HuH-7.5 (cell line): ENCODE data around the gene RTL1.

ENCODE experiments used
- DNase-seq: peaks from one replicate; pipeline ENCODE4 v3.0.0; 2011; ENCODE audit warnings: low spot score

RTL1 gene

GRCh38 chr14:100903672-100904185 lies at the start of gene RTL1:
TSS of gene RTL1 (minus strand) at chr14:100903722. CDS start at chr14:100884788, 18,934 bp downstream.
- DNase-seq, result no peak

- DNase-seq, result no peak
Measured at GRCh38 chr14:100950024-100950423, 46.5 kb upstream of the RTL1 start.

GRCh38 chr14:100944052-100944451 lies 40.5 kb upstream of the RTL1 start:
- no peak for DNase-seq

DNA sequence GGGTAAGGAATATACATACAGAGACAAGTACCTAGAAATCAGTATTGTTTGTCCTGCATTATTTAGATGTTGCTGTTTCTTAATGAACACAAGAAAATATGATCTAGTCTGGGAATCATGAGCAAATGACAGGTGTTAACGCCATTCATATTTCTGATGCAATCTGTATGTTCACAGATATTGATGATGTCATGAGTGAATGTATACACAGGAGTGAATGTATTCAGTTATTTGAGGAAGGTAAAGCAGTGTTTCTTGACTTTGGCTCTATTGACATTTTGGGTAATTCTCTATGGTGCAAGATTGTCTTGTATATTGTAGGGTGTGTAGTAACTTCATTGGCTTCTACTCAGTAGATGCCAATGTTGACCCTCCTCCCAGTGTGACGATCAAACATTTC lies 26.7 kb upstream of the RTL1 start:
- no peak for DNase-seq

DNA sequence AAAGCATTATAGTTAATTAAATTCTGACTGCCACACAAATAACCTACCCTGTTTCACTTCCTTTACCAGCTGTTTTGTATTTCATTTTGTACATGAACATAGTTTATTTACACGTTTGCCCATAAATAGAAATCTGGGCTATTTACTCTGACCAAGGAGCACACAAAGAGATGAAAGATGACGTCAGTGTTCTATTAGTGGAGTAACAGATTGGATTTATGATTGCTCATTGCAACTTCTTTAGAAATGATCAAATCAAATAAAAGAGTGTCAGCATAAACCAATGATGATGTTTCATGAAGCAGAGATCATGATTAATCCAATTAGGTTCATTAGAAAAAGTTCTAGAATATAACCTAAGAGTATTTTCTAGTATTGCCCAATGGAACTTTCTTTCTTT lies 12.0 kb upstream of the RTL1 start:
- no peak for DNase-seq

- no peak for DNase-seq
Measured at GRCh38 chr14:100914597-100915021, 11.1 kb upstream of the RTL1 start.

DNA sequence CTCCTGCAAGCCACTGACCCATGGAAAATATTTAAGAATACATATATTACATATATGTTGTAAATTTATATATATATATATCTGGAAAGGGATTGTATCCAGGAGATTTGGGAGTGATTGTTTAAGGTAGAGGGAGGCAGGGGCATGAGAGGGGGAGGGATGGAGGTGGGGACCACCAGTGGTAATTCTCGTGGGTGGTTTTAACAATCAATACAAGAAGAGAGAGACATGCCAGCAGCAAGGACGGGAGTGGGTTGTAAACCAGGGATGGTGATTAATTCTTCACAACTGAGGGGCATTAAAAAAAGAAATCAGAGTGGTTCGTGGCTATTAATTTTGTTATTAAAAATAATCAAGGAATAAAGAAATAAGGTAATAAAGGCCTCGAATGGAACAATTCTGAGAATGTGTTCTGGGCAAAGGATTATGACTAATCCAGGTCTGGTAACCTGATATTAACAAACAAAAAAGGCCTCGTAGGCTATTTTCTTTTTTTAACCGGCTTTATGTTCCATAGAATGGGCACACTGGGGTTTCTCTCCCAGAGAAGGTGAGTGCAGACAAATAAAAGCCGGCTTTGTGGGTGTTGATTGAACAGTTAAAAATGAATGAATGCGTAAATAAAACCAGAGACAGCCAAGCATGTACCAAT lies 8.3 kb upstream of the RTL1 start:
- DNase-seq, result no peak

DNA sequence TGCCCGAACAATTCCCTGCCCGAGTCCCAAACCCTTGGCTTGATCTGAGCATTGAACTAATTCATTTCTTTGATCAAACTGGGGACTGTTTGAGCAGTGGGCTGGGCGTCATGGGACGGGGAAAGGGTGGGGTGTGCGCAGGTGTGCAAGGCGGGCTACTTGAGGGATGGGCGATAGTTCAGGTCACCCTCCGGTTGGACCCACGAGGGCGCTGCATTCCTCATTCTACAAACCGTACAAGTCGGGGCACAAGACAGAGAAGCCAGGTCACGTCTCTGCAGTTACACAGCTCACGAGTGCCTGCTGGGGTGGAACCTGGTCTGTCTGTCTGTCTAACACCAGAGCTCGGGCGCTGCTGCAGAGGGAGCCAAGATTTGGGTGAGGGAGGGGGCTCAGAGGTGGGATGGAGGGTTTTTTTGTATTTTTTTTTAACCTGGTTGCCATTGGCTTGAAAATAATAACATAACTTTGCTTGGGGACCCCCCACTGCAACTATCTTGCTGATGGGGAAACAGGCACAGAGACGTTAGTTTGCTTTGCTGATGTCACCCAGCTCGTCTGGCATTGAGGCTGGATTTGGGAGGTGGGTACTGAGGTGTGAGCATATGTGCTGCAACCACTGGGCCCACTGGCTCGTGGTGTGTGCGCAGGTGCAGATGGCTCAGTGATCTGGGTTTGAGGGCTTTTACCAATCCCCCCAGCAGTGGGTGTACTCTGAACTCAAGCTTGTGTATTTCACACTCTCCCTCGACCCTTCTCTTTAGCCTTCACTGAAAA lies 7.6 kb upstream of the RTL1 start:
- no peak for DNase-seq

DNA sequence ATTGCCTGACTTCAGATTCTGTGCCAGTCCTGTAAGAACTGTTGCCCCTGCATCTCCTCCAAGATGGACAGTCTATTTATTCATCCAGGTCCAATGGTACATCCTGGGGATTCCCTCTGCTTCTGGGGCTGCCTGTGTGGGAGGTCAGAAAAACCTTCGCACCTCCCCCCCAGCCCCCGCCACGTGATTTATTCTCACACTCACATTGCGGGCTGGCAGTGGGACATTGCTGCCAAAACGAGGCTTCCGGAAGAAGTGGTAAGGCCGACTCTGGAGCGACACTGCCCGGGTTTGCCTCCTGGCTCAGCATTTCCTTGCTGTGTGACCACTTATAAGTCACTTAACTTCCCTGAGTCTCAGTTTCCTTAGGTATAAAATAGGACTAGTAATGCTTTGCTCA lies 5.9 kb upstream of the RTL1 start:
- no peak for DNase-seq

DNA sequence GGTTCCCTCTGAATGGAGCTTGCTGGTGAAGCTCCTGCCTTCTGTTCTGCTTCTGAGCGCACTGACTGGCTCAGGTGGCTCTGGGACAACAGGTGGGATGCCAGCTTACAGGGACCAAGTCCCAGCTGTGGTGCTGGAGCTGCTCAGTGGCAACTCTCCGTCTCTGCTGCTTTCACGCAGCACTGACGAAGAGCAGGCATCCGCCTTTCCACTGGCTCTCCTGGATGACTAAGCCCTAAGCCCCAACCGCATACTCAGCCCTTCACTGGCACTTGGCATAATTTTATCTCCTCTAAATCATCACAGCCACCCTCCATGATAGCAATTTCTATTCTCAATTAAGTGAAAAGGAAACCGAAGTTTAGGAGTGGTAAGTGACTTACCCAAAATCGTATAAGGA lies 3.7 kb upstream of the RTL1 start:
- DNase-seq, result no peak

DNA sequence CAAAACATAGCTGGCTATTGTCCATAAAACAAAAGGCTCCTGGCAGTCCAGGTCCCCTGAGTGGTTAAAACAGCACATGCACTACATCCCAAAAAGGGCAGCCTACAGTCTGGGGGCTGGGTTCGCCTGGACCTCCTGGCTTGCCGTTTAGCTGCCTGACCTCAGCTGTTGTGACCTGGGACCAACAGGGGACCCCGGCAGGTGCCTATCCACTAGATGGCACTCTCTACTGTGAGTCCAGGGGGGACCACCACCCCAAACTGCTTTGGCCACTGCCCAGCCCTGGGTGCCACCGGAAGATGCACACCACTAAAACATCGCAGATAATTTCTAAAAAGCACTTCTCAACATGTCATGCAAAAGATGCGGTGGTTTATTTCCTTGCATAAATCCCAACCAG lies 2.9 kb upstream of the RTL1 start:
- DNase-seq, result no peak

- DNase-seq, result no peak
Measured at GRCh38 chr14:100905166-100905565, 1.6 kb upstream of the RTL1 start.

GRCh38 chr14:100904307-100905087 lies 975 bp upstream of the RTL1 start:
- no peak for DNase-seq

- DNase-seq, result no peak
Measured at GRCh38 chr14:100903134-100903468, 421 bp downstream of the RTL1 start.

DNA sequence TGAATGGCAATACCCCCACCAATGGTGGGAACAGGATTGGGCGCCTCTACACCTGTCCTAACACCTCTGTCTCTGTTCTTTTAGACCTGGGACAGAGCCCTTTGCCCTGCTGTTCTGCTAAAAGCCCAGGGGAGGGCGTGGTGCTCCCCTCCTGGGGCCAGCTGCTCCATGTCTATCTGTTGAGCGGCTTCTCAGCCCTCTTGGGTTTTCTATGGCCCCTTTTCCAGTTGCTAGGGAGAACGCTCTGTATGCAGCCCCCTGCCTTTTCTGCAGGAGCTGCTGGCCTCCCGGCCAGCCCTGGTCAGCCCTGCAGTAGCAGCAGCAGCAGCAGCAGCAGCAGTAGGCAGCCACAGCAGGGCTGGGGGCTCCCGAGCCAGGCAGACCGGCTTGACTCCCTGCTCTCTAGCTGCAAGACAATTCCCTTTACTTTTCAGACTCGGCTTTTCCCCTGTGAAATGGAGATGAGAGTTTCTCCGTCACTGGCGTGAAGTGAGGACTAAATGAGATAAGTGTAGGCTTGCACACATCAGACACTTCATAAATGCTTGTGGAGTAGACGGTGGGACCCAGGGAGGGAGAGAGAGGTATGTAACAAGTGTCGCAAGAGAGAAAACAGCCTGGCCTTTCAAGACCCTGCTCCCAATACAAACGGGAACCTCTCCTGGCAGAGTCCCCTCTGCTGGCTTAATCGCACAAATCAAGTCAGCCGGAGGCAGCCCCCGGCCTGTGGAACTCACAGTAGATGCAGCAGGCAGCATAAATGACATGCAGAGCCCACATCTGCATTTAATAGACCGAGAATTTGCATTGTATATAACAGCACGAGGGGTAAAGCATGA lies 1.0 kb downstream of the RTL1 start:
- no peak for DNase-seq

GRCh38 chr14:100901391-100902183 lies 1.9 kb downstream of the RTL1 start:
- DNase-seq, result no peak

DNA sequence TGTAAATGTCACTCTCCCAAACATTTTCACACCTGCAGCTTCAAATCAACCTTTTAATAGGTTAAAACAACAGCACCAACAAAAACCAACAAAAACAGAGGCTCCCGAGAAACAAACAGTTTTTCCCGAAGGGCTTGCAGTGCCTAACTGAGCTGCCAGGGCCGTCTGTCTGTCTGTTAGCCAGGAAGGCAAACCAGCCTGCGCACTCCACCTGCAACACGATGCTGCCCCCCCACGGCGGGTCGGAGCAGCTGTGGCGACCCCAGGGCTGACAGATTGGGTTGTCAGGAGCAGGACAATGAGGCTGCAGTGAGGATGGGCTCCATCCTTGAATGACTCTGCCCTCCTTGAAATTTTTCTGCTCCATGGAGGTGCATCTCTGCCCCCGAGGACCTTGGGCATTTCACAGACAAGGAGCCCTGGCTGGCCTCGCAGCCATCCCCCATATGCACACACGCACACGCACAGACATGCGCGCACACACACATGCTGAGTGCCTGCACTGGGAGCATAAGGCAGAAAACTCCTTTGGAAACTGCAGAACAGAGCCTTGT lies 2.6 kb downstream of the RTL1 start:
- DNase-seq, result peak; percentile 44

DNA sequence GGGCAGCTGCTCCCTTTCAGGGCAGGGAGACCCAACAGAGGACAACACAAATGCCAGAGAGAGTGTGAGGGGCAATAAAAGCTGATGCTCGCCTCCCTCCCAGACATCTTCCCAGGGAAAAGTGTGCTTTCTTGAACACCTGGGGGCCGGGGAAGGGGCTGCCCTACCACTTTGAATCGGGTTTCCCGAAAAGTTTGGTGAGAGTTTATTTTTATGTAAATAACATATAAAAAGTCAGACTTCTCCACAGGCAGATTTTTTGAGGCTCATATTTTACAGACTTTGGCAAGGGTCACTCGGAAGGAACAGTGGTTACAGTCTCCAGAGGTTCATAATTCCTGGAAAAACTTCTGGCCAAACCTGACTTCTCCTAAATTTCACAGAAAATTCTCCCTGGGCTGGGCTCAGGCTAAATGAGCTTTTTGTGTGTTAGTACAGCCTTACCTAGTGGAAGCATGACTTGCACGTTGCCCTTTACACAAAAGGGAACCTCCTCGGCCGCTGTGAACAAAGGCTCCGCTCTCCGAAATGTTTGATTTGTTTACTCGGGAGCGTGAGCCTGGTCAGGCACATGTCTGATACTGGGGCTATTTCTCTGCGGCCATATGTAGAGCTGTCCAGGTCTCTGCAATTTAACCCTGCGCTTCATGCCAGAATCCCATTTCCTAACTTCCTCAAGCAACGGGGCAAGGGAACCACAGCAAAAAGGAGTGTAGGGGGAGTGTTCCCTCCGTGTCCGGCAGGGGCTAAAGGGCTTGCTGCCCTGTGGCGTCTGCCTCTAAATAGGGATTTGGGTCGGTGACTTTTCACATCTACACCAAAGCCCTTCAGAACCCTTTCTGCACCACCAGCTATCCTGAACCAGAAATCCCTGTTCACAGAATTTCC lies 3.4 kb downstream of the RTL1 start:
- DNase-seq, result no peak

- DNase-seq, result no peak
Measured at GRCh38 chr14:100898935-100899883, 4.3 kb downstream of the RTL1 start.
